A549 treated with GW870086 at 1 μM for 4 hours (cell line): ENCODE data around the gene DND1. TPM values are rescaled to one million over a fixed set of nuclear protein-coding genes. Genes with fewer than 3 reads are reported as not detected.

ENCODE experiments used
- total RNA-seq: library from RNA; stranded (reverse); fragments of 200-300 nt; extraction: Qiagen RNA extraction; gene quantifications from 5 replicates; pipeline ENCODE4 v1.2.3, GENCODE V29; 2022; ENCODE audit warnings: low read depth

The DND1 gene
- 0.37 to 0.97 TPM (median 0.64 TPM) in 5 replicates for total RNA-seq

DNA sequence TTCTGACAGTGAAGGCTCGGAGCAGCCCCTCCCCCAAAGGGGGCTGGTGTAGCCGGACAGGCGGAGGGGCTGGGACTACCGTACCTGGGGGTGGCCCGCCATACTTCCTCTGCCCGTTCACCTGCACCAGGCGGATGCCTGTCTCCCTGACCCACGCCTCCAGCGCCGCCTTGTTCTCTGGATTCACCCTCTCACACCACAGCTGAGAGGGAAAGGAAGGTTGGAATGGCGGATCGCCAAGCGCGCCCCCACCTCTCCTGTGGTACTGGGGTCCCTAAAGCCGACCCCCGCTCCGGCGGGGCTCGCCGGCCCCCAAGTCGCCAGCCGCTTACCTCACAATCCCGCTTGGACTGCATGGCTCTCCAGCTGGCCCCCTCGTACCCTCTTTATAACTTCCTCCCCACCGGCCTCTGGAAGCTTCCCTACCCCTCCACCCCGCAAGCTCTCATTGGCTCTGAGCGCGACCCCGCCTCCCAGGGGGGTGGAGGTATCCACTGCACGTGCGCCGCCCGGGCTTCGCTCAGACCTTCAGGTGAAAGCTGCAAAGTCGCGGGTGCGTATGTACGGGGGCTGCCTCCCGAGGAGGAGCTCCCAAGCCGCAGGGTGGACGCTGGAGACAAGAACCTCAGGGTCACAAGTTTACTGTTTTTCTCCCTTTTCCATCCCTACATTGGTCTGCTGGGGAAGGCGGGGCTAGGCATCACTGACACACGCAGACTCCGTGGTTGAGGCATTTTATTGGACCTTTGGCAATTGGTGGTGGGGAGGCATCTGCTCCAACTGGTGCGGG, at the start of gene DND1:
TSS of gene DND1 (minus strand) at position 390 of the 790 bp plus-strand sequence. CDS start at position 356, 34 bp downstream.

DNA sequence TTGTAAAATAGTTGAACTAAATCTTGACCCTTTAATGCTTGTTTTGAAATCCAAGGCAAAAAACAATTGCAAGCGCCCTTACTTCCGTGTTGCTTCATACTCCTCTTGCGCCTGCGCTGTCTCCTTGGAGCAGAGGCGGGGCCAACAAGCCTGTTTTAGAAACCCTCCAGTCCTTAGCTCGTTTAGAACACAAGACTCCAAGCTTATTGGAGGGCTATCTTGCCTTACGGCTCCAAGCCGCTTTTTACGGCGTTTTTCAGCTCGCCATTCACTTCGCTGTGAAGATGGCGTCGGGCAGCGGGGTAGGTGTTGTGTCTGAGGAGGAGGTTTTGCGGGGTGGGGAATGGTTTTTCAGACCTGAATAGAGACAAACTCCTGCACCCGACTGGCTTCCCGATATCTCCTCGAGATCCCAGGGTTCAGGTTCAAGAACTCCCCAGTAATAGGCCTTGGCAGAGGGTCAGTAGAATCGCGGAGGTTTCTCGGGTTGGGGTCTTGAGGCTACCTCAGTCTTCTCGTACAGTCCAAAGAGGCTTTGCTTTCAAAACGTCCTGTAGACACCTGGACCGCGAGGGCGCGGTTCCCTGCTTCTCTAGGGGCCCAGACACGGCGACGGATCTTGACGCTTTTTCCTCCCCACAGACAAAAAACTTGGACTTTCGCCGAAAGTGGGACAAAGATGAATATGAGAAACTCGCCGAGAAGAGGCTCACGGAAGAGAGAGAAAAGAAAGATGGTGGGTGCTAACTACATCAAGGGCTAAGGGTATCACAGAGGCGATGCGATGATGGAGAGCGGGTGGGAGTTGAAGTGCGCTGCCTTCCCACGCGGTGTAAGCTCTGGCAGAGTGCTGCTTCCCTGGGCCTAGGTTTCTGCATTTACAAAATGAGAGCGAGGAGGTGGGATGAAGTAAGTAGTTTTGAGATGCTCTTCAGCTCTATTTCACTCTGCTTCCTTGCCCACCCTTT, 27.1 kb upstream of the DND1 start, which contains the start of gene ZMAT2:
TSS of gene ZMAT2 (plus strand) at position 271 of the 968 bp plus-strand sequence. CDS start at position 285, 14 bp downstream.

DNA sequence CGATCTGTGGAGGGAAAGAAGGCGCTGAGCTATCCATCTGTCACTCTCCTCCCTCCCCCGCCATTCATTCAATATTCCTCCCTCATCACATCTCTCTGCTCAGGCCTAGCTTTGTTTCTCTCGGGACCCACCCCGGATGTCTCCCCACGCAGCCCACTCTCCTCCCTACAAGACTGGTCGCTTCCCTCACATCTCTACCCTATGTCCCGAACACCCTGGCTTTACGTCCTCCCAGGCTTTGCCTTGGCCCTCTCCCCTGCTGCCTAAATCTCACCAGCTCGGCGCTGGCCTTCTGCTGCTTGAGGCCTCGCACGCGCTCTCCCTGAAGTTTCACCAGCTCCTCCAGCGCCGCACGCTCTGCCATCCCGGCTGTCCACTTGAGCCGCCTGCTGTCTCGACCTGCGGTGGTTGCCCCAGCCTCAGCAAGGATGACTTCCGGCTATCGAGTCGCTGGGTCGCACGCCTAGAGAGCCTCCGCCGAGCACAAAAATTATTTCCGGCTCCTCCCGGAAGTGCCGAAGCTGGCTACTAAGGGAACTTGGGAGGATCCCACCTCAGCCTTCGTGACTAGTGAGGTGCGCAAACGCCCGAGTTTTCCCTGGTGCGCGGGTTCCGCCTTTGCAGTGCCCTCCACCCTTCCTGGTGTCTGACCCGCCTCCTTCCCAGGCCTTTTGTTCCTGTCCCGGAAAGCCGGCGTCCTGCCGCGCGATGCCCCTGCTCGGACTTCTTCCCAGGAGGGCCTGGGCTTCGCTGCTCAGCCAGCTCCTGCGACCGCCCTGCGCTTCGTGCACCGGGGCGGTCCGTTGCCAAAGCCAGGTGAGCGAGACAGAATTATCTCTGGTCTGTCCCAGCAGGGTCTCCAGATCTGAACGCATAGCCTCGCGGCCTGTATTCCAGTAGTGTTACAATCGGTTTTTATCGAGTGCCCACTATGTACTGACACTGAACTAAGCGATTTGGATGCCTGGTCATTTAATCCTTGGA, 17.9 kb upstream of the DND1 start, which contains the start of the genes HARS1 and HARS2:
TSS of gene HARS1 (minus strand) at position 430 of the 984 bp plus-strand sequence. CDS start at position 364, 66 bp downstream.
TSS of gene HARS2 (plus strand) at position 515 of the 984 bp plus-strand sequence. CDS start at position 709, 194 bp downstream.

DNA sequence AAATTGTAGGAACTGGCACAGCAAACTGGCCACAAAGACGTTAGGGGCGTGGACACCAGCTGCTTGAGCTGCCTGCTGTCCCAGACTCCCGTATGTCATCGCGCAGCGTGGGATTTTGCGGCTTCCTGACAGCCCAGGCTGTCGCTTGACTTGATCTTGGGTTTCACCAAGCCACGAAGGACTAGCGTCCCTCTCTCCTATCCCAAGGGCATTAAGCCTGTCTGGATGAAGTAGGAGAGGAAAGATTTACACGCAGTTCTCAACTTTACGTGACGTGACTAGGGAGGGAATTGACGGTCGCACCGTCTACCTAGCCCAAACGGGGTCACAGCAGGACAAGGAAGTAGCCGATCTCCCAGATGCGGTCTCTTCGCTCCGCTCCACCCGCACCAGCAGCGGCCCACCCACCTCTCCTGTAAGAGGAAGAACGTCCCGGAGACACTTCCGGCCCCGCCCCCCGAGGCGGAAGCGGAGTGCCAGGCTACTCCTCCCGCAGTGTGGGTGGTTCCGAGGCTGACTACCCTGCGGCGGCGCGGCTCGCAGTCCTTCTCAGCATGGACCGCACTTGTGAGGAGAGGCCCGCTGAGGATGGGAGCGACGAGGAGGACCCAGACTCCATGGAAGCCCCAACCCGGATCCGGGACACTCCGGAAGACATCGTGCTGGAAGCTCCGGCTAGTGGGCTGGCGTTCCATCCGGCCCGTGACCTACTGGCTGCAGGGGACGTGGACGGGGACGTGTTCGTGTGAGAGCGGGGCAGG, 8.8 kb downstream of the DND1 start, which contains the start of gene WDR55:
TSS of gene WDR55 (plus strand) at position 546 of the 761 bp plus-strand sequence. CDS start at position 555, 9 bp downstream.

DNA sequence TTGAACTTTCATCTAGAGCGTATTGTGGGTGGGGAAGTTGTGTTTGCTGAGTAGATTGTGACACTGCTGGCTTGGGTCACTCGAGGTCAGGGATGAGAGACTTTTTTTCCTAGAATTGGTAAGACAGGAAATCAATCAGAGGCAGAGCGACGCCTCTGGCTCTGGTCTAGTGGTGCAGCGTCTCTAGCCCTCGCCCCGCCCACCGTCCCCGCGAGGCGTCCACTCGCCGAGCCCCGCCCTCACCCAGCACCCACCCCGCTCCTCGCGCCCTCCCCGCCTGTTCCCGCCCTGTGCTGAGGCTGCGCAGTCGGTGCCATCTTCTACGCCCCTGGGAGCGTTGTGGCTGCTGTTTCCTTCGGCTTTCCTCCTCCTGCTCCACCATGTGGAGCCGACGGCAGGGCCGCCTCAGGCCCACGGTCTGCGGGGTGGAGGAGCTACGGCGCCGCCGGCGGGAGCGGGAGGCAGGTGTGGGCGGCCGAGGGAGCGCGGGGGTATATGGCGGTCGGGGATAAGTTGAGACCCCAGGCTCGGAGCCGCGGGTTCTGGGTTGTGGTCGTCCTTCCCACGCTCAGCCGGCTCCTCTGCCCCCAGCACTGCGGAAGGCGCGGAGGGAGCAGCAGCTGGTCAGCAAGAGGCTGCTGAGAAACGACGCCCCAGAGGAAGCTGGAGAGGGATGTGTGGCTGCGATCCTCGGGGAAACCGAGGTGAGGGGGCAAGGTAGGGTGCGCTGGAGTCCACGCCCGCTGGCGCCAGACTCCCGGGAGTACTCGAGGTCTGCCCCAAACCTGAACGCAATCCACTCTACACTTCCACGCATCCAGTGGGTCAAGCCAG, 34.0 kb downstream of the DND1 start, which contains the start of gene TMCO6:
TSS of gene TMCO6 (plus strand) at position 304 of the 834 bp plus-strand sequence. CDS start at position 381, 77 bp downstream.

DNA sequence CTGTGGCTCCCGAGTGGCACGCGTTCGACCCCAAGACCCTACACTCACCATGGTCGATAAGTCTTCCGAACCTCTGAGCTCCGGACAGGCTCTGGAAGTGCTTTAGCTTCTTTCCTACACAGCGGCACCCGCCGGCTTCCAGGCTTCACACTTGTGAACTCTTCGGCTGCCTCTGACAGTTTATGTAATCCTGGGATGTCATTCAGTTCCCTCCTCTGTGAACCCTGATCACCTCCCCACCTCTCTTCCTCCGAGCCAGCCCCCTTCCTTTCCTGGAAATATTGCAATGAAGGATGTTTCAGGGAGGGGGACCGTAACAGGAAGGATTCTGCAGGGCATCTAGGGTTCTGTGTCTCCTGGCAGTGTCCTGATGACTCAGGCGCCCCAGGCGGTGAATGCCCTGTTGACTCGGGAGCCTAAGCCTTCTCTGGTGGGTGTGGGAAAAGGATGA, 40.3 kb downstream of the DND1 start, which contains the start of gene CD14:
TSS of gene CD14 (minus strand) at position 155 of the 451 bp plus-strand sequence. CDS start at position 51, 104 bp downstream.

Other genes starting within 250 kb of the DND1 start
- 1.1 to 3.0 TPM (median 2.1 TPM) in 5 replicates for gene EIF4EBP3, start 125.9 kb downstream of the DND1 start, total RNA-seq
- 35.0 to 47.4 TPM (median 44.6 TPM) in 5 replicates for gene SRA1, start 116.1 kb downstream of the DND1 start, total RNA-seq
- 5.2 to 6.8 TPM (median 5.5 TPM) in 5 replicates for gene APBB3, start 109.0 kb downstream of the DND1 start, total RNA-seq
- gene SLC35A4, start 108.7 kb downstream of the DND1 start, total RNA-seq: 70.9 to 80.3 TPM (median 77.6 TPM) in 5 replicates
- gene CD14, start 40.4 kb downstream of the DND1 start, total RNA-seq: 3.0 to 4.8 TPM (median 4.6 TPM) in 5 replicates
- gene TMCO6, start 34.1 kb downstream of the DND1 start, total RNA-seq: 9.1 to 14.6 TPM (median 12.8 TPM) in 5 replicates
- 110 to 128 TPM (median 113 TPM) in 5 replicates for gene NDUFA2, start 25.9 kb downstream of the DND1 start, total RNA-seq
- gene IK, start 25.7 kb downstream of the DND1 start, total RNA-seq: 82.9 to 107 TPM (median 88.8 TPM) in 5 replicates
- gene WDR55, start 8.7 kb downstream of the DND1 start, total RNA-seq: 27.1 to 30.4 TPM (median 30.0 TPM) in 5 replicates
- gene HARS1, start 17.8 kb upstream of the DND1 start, total RNA-seq: 73.2 to 85.5 TPM (median 78.1 TPM) in 5 replicates
- 33.2 to 42.4 TPM (median 37.4 TPM) in 5 replicates for gene HARS2, start 17.9 kb upstream of the DND1 start, total RNA-seq
- 80.6 to 110 TPM (median 84.5 TPM) in 5 replicates for gene ZMAT2, start 26.9 kb upstream of the DND1 start, total RNA-seq
- 0.09 to 0.18 TPM (median 0.15 TPM) in 5 replicates for gene PCDHA1, start 112.6 kb upstream of the DND1 start, total RNA-seq
- 0.06 to 0.10 TPM (median 0.07 TPM) in 3 of 5 replicates, not detected in the others for gene PCDHA2, start 121.3 kb upstream of the DND1 start, total RNA-seq
- gene PCDHA3, start 127.5 kb upstream of the DND1 start, total RNA-seq: 0.78 to 1.3 TPM (median 0.88 TPM) in 5 replicates
- 1.6 to 2.2 TPM (median 2.0 TPM) in 5 replicates for gene PCDHA4, start 133.5 kb upstream of the DND1 start, total RNA-seq
- gene PCDHA5, start 148.0 kb upstream of the DND1 start, total RNA-seq: 0.50 to 0.74 TPM (median 0.70 TPM) in 5 replicates
- 0.05 to 0.09 TPM (median 0.08 TPM) in 3 of 5 replicates, not detected in the others for gene PCDHA6, start 154.4 kb upstream of the DND1 start, total RNA-seq
- 0.08 to 0.13 TPM (median 0.10 TPM) in 5 replicates for gene PCDHA7, start 160.7 kb upstream of the DND1 start, total RNA-seq
- gene PCDHA8, start 167.6 kb upstream of the DND1 start, total RNA-seq: 0.03 to 0.11 TPM in 2 of 5 replicates, not detected in the others
- 0.02 to 0.07 TPM in 2 of 5 replicates, not detected in the others for gene PCDHA9, start 174.8 kb upstream of the DND1 start, total RNA-seq
- 0.03 to 0.05 TPM (median 0.04 TPM) in 4 of 5 replicates, not detected in the other for gene PCDHA10, start 182.3 kb upstream of the DND1 start, total RNA-seq
- gene PCDHA11, start 195.4 kb upstream of the DND1 start, total RNA-seq: 0.06 to 0.96 TPM (median 0.11 TPM) in 5 replicates
- gene PCDHA12, start 201.7 kb upstream of the DND1 start, total RNA-seq: 2.5 to 3.4 TPM (median 3.1 TPM) in 5 replicates
- gene PCDHA13, start 208.5 kb upstream of the DND1 start, total RNA-seq: 0.07 to 0.17 TPM (median 0.10 TPM) in 5 replicates